Suprapubic skin (tissue), 4 donors: Measurements from ENCODE around the gene SESN3. TPM values are rescaled to one million over a fixed set of nuclear protein-coding genes. Genes with fewer than 3 reads are reported as not detected.
A peak's percentile ranks its signal among the peaks of the same experiment; 100 is the strongest.
"Not testable (repeated sequence)": the region's sequence is repeated elsewhere in the genome, so short reads cannot be mapped to it uniquely, and the experiment has no call there.

ENCODE experiments used
- DNase-seq, 2 donors: peaks; one replicate each; pipeline ENCODE4 v3.0.0-alpha.2; 2019; ENCODE audit warnings: low spot score in 2 of 2
- H3K27ac ChIP-seq: fragments of 200-600 bp; sonication (generic); one replicate; pipeline ENCODE4 v1.5.1; 2019
- H3K27me3 ChIP-seq: fragments of 200-600 bp; sonication (generic); one replicate; pipeline ENCODE4 v1.5.1; 2019
- H3K36me3 ChIP-seq: fragments of 200-600 bp; sonication (generic); one replicate; pipeline ENCODE4 v1.5.1; 2019
- H3K4me1 ChIP-seq: fragments of 200-600 bp; sonication (generic); one replicate; pipeline ENCODE4 v1.5.1; 2019
- H3K4me3 ChIP-seq: fragments of 200-600 bp; sonication (generic); one replicate; pipeline ENCODE4 v1.5.1; 2019; ENCODE audit warnings: mild to moderate bottlenecking
- H3K9me3 ChIP-seq: fragments of 200-600 bp; sonication (generic); one replicate; pipeline ENCODE4 v1.5.1; 2019
- CTCF ChIP-seq, 2 donors: fragments of 200-600 bp in 1 of 2; fragments of 450-650 bp in 1 of 2; sonication (generic) in 1 of 2; IDR thresholded peaks; one replicate each; pipeline ENCODE4 v1.5.1; 2016 to 2019; ENCODE audit warnings: antibody characterized with exemption in 2 of 2, mild to moderate bottlenecking in 1 of 2, moderate library complexity in 1 of 2
- EP300 ChIP-seq: sonication (generic); formaldehyde crosslinking; IDR thresholded peaks from one replicate; pipeline ENCODE4 v1.6.1; 2017; ENCODE audit warnings: antibody characterized with exemption
- POLR2A ChIP-seq, 2 donors: fragments of 450-650 bp; IDR thresholded peaks; one replicate each; pipeline ENCODE4 v1.6.1; 2017; ENCODE audit warnings: antibody characterized with exemption in 2 of 2, mild to moderate bottlenecking in 2 of 2, moderate library complexity in 2 of 2
- POLR2AphosphoS5 ChIP-seq, 3 donors: sonication (generic); formaldehyde crosslinking; IDR thresholded peaks; one replicate each; pipeline ENCODE4 v1.6.1; 2017; ENCODE audit warnings: antibody characterized with exemption in 3 of 3
- WGBS: methylation state at CpG from one replicate; pipeline ENCODE4 v1.1.5; 2018; 5-methylcytosine and 5-hydroxymethylcytosine counted together
- total RNA-seq, 4 donors: library from RNA; depleted of rRNA; stranded (reverse); fragments of >200 nt; gene quantifications; one replicate each; pipeline ENCODE4 v1.1.0, GENCODE V29; 2016

The SESN3 gene
- total RNA-seq, 4 donors from 2014 or later: 27.6 to 41.0 (median 32.1) TPM

DNA sequence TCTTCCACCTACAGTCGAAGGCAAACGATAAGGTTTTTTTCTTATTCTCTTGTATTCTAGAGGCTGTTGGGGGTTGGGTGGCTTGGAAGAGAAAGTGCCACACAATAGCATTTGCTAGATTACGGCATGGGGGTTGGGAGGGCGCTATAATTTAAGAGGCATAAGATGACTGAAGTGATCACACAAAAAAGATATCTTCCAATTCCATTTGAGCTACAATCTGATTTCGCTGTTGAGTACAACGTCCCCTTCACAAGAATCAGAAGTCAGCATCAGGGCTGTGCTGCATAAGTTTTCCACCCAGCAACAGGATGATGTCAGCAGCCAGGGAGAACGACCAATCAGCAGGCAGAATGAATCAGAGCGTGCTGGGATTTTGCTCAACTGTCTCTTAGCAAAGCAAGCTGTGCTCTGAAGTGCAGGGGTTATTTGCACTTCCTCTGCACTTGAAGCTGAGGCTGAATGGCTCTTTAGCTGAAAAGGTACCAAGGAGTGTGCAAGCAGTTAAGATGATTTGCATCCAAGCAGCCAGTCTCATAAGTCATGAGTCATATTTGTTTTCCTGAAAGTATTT is 23.2 kb upstream of the SESN3 start:
- 8% methylated on average over 8 of the region's 8 CpGs for WGBS
- no peaks in the 10 kb centered on the region for H3K27me3 ChIP-seq
- TF ChIP-seq CTCF (IDR thresholded peaks at IDR 0.05) (no peak), POLR2AphosphoS5 (IDR thresholded peaks at IDR 0.05) (peak in 1 of 3 donors; percentile 18), POLR2A (IDR thresholded peaks at IDR 0.05) (no peak)
- peak overlapping the region; percentile 34 for H3K4me3 ChIP-seq
- no peaks in the 10 kb centered on the region for H3K9me3 ChIP-seq
- peaks cover 37% of the 10 kb centered on the region for H3K4me1 ChIP-seq
- peak overlapping the region; percentile 68 for H3K27ac ChIP-seq
- H3K36me3 ChIP-seq: no peaks in the 10 kb centered on the region
- peak; percentile 82 for DNase-seq

- no peak overlapping the region for H3K27ac ChIP-seq
- H3K27me3 ChIP-seq: no peaks in the 10 kb centered on the region
- WGBS: 67% methylated on average over 2 of the region's 2 CpGs
- H3K36me3 ChIP-seq: no peaks in the 10 kb centered on the region
- no peaks in the 10 kb centered on the region for H3K9me3 ChIP-seq
- no peak for DNase-seq
- H3K4me3 ChIP-seq: no peak overlapping the region
- H3K4me1 ChIP-seq: peaks cover 37% of the 10 kb centered on the region
- TF ChIP-seq POLR2A (IDR thresholded peaks at IDR 0.05): no peak
- TF ChIP-seq CTCF (IDR thresholded peaks at IDR 0.05): no peak
- TF ChIP-seq POLR2AphosphoS5 (IDR thresholded peaks at IDR 0.05): no peak
- no peak for TF ChIP-seq EP300
Measured at GRCh38 chr11:95253141-95253540, 22.1 kb upstream of the SESN3 start.

DNA sequence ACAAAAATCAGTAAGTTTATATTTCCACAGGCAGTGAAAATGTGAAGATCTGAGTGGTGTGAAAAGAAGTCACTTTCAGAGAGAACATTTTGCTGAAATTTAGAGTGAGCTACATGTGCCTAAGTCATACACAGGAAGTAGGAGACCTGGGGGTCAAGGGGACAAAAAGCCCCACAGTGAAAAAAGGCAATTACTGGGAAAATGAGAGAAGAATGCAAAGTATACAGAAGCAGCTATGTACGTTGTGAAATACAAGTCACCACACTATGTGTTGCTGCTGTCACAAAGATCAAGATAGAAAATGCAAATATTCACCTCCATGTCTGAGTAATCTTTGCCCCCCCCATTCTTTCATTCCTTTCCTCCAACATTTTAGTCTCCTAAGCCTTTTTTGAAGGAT is 21.6 kb upstream of the SESN3 start:
- Histone ChIP-seq H3K4me3 (no peak overlapping the region), H3K4me1 (peaks cover 36% of the 10 kb centered on the region), H3K27ac (no peak overlapping the region), H3K36me3 (no peaks in the 10 kb centered on the region), H3K9me3 (no peaks in the 10 kb centered on the region), H3K27me3 (no peaks in the 10 kb centered on the region)
- no peak for DNase-seq
- TF ChIP-seq CTCF (IDR thresholded peaks at IDR 0.05): no peak
- no peak for TF ChIP-seq POLR2AphosphoS5 (IDR thresholded peaks at IDR 0.05)
- TF ChIP-seq POLR2A (IDR thresholded peaks at IDR 0.05): no peak
- no peak for TF ChIP-seq EP300
- WGBS: 82% methylated on average over 1 of the region's 1 CpG

DNA sequence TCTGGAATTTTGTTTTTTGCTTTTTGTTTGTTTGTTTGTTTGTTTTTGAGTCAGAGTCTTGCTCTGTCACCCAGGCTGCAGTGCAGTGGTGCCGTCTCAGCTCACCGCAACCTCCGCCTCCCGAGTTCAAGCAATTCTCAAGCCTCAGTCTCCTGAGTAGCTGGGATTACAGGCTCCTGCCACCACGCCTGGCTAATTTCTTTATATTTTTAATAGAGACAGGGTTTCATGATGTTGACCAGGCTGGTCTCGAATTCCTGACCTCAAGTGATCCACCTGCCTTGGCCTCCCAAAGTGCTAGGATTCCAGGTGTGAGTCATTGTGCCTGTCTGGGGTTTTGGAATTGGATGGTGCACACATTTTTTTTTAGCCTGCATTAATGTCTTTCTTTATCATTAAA is 20.9 kb upstream of the SESN3 start:
- not testable (repeated sequence) for H3K9me3 ChIP-seq, H3K36me3 ChIP-seq, H3K27me3 ChIP-seq, H3K27ac ChIP-seq, DNase-seq, H3K4me3 ChIP-seq
- 91% methylated on average over 6 of the region's 6 CpGs for WGBS
- H3K4me1 ChIP-seq: peaks cover 31% of the 10 kb centered on the region

GRCh38 chr11:95248666-95249467 is 17.9 kb upstream of the SESN3 start:
- H3K27me3 ChIP-seq: no peaks in the 10 kb centered on the region
- WGBS: 72% methylated on average over 4 of the region's 4 CpGs
- DNase-seq: no peak

More at GRCh38 chr11:95248666-95249467, 17.9 kb upstream of the SESN3 start:
- Histone ChIP-seq H3K9me3 (no peaks in the 10 kb centered on the region), H3K36me3 (no peaks in the 10 kb centered on the region), H3K27ac (no peak overlapping the region), H3K4me1 (peaks cover 6% of the 10 kb centered on the region), H3K4me3 (no peak overlapping the region)
- TF ChIP-seq POLR2A (IDR thresholded peaks at IDR 0.05) (no peak), EP300 (no peak), CTCF (IDR thresholded peaks at IDR 0.05) (no peak), POLR2AphosphoS5 (IDR thresholded peaks at IDR 0.05) (no peak)
